ENCODE results near the gene OR2D2.

DNA sequence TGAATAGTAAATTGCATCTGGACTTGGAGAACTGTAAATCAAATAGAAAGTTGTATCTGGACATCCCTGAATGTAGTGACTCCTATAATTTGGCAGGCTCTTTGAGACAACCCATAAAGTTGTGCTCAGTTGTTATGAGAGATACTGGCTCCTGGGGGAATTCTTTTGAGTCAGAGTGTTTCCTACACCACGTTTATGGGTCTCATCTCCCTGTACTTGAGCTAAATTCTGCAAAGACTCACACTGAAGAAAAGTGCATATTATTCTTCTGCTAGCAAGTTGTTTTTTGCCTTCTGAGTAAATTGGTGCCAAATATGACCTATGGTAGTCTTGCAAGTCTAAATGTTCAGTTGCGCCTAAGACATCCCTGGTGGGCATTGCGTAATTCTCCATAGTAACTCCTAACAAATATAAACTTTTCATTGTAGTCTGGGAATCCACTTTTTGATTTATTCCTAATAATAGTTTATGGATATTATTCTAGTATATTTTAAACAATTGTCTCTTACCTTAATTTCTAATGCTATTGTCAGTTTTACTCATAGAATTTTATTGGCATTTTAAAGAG is 38.9 kb upstream of the OR2D2 start:
- no peak for TF ChIP-seq GATA2 (IDR thresholded peaks at IDR 0.05; ENCODE audit: low read depth, low read length)
- TF ChIP-seq GATA3 (IDR thresholded peaks at IDR 0.05; ENCODE audit: low read depth, low read length) = no peak
